ENCODE data around the gene MCF2L. TPM values are rescaled to one million over a fixed set of nuclear protein-coding genes. Genes with fewer than 3 reads are reported as not detected.

MCF2L gene
- total RNA-seq, 2 donors from 2014 or later = 47.6 to 64.7 TPM

DNA sequence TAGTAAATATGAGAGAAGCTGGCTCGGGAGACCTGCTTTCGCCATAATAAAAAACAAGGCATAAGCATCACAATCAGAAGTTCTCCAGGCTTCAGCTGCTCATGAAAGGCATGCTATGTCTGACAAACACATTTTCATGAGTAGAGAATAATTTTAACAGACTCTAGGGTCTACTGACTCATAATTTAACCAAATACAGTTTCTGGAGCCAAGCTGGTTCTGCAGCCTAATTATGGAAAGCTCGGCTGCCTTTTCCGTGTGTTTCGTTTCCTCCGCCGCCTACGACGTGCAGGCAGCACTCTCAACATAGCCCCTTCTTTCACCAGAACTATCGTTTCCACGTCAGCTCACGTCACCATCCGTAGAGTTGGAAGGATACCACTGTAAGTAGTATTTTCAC lies 5.7 kb downstream of the MCF2L start:
- Histone ChIP-seq H3K4me1 (replicated peaks) (no peaks in the 10 kb centered on the region), H3K4me3 (no peak overlapping the region), H3K27me3 (replicated peaks; ENCODE audit: insufficient read depth) (no peaks in the 10 kb centered on the region), H3K27ac (no peak overlapping the region), H3K9me3 (no peaks in the 10 kb centered on the region), H3K36me3 (no peaks in the 10 kb centered on the region)
- no peak for TF ChIP-seq POLR2AphosphoS5 (IDR thresholded peaks at IDR 0.05)
- no peak for TF ChIP-seq POLR2A (IDR thresholded peaks at IDR 0.05)
- TF ChIP-seq, protein P1, sequence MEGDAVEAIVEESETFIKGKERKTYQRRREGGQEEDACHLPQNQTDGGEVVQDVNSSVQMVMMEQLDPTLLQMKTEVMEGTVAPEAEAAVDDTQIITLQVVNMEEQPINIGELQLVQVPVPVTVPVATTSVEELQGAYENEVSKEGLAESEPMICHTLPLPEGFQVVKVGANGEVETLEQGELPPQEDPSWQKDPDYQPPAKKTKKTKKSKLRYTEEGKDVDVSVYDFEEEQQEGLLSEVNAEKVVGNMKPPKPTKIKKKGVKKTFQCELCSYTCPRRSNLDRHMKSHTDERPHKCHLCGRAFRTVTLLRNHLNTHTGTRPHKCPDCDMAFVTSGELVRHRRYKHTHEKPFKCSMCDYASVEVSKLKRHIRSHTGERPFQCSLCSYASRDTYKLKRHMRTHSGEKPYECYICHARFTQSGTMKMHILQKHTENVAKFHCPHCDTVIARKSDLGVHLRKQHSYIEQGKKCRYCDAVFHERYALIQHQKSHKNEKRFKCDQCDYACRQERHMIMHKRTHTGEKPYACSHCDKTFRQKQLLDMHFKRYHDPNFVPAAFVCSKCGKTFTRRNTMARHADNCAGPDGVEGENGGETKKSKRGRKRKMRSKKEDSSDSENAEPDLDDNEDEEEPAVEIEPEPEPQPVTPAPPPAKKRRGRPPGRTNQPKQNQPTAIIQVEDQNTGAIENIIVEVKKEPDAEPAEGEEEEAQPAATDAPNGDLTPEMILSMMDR (IDR thresholded peaks at IDR 0.05) = no peak
- no peak for DNase-seq (ENCODE audit: low spot score)
- intact Hi-C loops (cut with DNase I) = no loop called here
- 85% methylated on average over 13 of the region's 13 CpGs for WGBS

DNA sequence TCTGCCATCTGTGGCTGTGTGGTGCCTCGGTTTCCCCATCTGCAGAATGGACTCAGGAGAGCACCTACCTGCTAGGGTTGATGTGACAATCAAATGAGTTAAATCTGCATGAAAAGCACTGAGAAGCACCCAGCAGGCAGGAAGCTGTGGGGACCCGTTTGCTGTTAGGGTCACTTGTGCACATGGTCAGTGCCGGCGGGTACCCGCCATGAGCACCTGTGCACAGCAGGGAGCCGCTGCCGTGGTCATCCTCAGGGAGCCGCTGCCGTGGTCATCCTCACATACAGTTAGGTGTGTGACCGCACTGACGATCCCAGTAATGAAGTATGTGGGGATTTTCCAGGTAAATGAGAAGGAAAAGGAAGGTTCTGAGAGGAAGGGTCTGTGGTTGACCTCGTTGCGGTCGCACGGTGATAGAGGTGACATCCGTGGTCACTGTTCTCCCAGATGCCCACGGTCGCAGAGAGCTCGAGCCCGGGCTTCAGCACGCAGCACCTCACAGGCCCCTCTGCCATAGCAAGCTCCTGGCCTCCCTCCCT lies 6.5 kb downstream of the MCF2L start:
- TF ChIP-seq, protein P1 (IDR thresholded peaks at IDR 0.05) = no peak
- TF ChIP-seq POLR2AphosphoS5 (IDR thresholded peaks at IDR 0.05) (no peak), POLR2A (IDR thresholded peaks at IDR 0.05) (no peak)
- Histone ChIP-seq H3K4me1 (replicated peaks) (no peaks in the 10 kb centered on the region), H3K27ac (no peak overlapping the region), H3K9me3 (no peaks in the 10 kb centered on the region), H3K36me3 (no peaks in the 10 kb centered on the region), H3K4me3 (no peak overlapping the region), H3K27me3 (replicated peaks; ENCODE audit: insufficient read depth) (no peaks in the 10 kb centered on the region)
- no peak for DNase-seq (ENCODE audit: low spot score)
- 91% methylated on average over 21 of the region's 21 CpGs for WGBS
- intact Hi-C loops (cut with DNase I) = no loop called here

DNA sequence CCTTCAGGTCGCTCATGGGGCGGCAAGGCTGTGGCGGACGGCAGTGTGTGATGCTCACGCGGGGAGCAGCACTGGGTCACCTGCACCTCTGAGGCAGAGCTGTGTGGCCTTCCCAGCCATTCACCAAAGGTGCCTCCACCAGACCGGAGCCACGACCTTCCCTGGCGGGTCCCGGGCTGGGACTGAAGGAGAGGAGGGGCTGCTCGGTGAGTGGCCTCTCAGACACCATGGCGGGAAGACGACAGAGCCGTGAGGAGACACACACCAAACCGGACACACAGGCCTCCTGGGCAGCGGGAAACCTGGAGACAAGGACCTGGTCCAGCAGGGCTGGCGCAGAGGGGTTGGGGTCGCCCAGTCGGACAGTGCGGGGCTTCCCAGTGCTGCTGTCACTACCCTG lies 7.5 kb downstream of the MCF2L start:
- H3K27ac ChIP-seq = no peak overlapping the region
- no peaks in the 10 kb centered on the region for H3K27me3 ChIP-seq (replicated peaks; ENCODE audit: insufficient read depth)
- H3K36me3 ChIP-seq = no peaks in the 10 kb centered on the region
- no peak for DNase-seq (ENCODE audit: low spot score)
- WGBS = 87% methylated on average over 20 of the region's 20 CpGs
- H3K9me3 ChIP-seq = no peaks in the 10 kb centered on the region
- intact Hi-C loops (cut with DNase I) = no loop called here
- TF ChIP-seq, protein P1 (IDR thresholded peaks at IDR 0.05) = no peak
- TF ChIP-seq POLR2AphosphoS5 (IDR thresholded peaks at IDR 0.05) (no peak), POLR2A (IDR thresholded peaks at IDR 0.05) (no peak)
- H3K4me1 ChIP-seq (replicated peaks) = no peaks in the 10 kb centered on the region
- H3K4me3 ChIP-seq = no peak overlapping the region

DNA sequence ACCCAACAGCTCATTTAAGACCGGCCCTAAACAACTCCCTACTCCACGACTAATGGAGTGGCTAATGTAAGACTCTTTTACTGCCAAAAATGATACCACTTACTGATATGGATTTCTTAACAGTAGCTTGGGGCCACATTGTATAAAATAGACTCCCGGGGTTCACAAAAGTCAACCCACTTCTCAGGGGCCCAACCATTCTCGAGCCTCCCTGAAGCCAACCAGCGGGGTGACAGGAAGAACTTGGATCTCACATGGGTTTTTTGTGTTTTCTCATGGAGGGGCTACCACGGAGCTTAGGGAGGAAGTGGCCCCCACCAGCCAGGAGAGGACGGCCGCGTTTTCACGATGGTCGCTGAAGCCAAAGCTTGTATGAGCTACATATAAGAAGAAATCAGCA lies 8.1 kb downstream of the MCF2L start:
- H3K36me3 ChIP-seq = no peaks in the 10 kb centered on the region
- no peak for DNase-seq (ENCODE audit: low spot score)
- no peak overlapping the region for H3K27ac ChIP-seq
- 86% methylated on average over 11 of the region's 11 CpGs for WGBS
- H3K4me1 ChIP-seq (replicated peaks) = no peaks in the 10 kb centered on the region
- intact Hi-C loops (cut with DNase I) = no loop called here
- TF ChIP-seq POLR2A (IDR thresholded peaks at IDR 0.05) (no peak), POLR2AphosphoS5 (IDR thresholded peaks at IDR 0.05) (no peak)
- TF ChIP-seq, protein P1 (IDR thresholded peaks at IDR 0.05) = no peak
- no peak overlapping the region for H3K4me3 ChIP-seq
- H3K27me3 ChIP-seq (replicated peaks; ENCODE audit: insufficient read depth) = no peaks in the 10 kb centered on the region
- no peaks in the 10 kb centered on the region for H3K9me3 ChIP-seq

DNA sequence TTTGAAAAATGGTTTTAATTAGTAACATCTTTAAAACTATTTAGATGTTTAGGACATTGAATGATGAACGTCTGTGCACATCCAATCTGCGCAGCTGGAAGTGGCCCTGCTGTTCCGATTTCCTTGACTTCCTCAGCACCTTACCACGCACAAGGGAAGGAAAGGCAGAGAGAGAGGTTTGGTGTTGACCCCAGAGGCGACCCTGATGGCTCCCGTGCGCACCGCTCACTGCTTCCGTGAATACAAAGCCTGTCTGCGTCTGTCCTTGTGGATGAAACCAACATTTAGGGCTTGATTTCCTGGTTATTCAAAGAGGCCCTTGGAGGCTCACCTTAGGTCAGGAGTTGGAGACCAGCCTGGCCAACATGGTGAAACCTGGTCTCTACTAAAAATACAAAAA lies 8.5 kb downstream of the MCF2L start:
- no peaks in the 10 kb centered on the region for H3K27me3 ChIP-seq (replicated peaks; ENCODE audit: insufficient read depth)
- TF ChIP-seq POLR2AphosphoS5 (IDR thresholded peaks at IDR 0.05) (no peak), POLR2A (IDR thresholded peaks at IDR 0.05) (no peak)
- TF ChIP-seq, protein P1 (IDR thresholded peaks at IDR 0.05) = no peak
- no peaks in the 10 kb centered on the region for H3K36me3 ChIP-seq
- no peak overlapping the region for H3K27ac ChIP-seq
- intact Hi-C loops (cut with DNase I) = no loop called here
- no peaks in the 10 kb centered on the region for H3K9me3 ChIP-seq
- 88% methylated on average over 10 of the region's 10 CpGs for WGBS
- DNase-seq (ENCODE audit: low spot score) = no peak
- H3K4me3 ChIP-seq = no peak overlapping the region
- no peaks in the 10 kb centered on the region for H3K4me1 ChIP-seq (replicated peaks)
